ENCODE data around the gene RIOX2. TPM values are rescaled to one million over a fixed set of nuclear protein-coding genes. Genes with fewer than 3 reads are reported as not detected.

The RIOX2 gene
- total and polyA plus RNA-seq, 2 of the 13 experiments (the other 11 are each of a cell fraction or from before 2014, with no cell fraction given): 19.9 to 43.3 TPM

DNA sequence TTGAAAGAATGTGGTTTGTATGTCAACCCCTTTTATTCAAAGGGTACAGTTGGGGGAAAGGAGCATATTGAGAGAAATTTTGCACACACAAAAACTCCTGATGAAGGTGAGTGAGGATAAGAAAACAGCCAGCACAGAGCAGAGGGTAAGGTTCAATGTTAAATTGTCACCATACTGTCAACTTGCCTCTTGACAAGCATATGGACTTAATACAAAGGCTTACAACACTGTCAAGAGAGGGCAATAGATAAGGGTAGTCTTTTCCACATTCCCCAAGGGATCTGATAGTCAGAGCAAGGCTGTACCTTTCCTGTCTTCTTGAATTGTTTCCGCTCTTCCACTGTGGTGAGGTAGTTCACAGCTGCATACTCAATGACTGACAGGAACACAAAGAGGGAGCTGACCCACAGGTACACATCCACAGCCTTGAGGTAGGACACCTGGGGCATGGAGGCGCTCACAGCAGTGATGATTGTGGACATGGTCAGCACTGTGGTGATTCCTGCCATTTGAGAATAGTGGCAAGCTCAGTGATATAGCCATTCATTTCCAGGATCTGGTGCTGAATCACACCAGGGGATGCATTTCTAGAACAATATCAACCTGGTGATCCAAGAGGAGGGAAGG, 20.4 kb upstream of the RIOX2 start (continued):
- TF ChIP-seq GATAD2A (CRISPR knock-in tag; IDR thresholded peaks at IDR 0.05) (0 out of 2 replicates have a peak, but pooled peaks have one; percentile 22), MLLT10 (CRISPR knock-in tag; IDR thresholded peaks at IDR 0.05) (no peak), LCORL (IDR thresholded peaks at IDR 0.05) (no peak), LCORL (CRISPR knock-in tag; IDR thresholded peaks at IDR 0.05) (no peak), ZNF329 (CRISPR knock-in tag; IDR thresholded peaks at IDR 0.05; ENCODE audit: low read depth) (no peak), ZKSCAN8 (CRISPR knock-in tag; IDR thresholded peaks at IDR 0.05; ENCODE audit: borderline replicate concordance) (no peak), ZC3H13 (CRISPR knock-in tag; IDR thresholded peaks at IDR 0.05) (no peak), ZNF768 (CRISPR knock-in tag; IDR thresholded peaks at IDR 0.05) (no peak)
- TF ChIP-seq, protein P1, sequence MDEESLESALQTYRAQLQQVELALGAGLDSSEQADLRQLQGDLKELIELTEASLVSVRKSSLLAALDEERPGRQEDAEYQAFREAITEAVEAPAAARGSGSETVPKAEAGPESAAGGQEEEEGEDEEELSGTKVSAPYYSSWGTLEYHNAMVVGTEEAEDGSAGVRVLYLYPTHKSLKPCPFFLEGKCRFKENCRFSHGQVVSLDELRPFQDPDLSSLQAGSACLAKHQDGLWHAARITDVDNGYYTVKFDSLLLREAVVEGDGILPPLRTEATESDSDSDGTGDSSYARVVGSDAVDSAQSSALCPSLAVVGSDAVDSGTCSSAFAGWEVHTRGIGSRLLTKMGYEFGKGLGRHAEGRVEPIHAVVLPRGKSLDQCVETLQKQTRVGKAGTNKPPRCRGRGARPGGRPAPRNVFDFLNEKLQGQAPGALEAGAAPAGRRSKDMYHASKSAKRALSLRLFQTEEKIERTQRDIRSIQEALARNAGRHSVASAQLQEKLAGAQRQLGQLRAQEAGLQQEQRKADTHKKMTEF (CRISPR knock-in tag; IDR thresholded peaks at IDR 0.05): 0 out of 2 replicates have a peak, but pooled peaks have one; percentile 25
- TF ChIP-seq, protein P2, sequence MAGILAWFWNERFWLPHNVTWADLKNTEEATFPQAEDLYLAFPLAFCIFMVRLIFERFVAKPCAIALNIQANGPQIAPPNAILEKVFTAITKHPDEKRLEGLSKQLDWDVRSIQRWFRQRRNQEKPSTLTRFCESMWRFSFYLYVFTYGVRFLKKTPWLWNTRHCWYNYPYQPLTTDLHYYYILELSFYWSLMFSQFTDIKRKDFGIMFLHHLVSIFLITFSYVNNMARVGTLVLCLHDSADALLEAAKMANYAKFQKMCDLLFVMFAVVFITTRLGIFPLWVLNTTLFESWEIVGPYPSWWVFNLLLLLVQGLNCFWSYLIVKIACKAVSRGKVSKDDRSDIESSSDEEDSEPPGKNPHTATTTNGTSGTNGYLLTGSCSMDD (CRISPR knock-in tag; IDR thresholded peaks at IDR 0.05): no peak
- TF ChIP-seq, protein P3, sequence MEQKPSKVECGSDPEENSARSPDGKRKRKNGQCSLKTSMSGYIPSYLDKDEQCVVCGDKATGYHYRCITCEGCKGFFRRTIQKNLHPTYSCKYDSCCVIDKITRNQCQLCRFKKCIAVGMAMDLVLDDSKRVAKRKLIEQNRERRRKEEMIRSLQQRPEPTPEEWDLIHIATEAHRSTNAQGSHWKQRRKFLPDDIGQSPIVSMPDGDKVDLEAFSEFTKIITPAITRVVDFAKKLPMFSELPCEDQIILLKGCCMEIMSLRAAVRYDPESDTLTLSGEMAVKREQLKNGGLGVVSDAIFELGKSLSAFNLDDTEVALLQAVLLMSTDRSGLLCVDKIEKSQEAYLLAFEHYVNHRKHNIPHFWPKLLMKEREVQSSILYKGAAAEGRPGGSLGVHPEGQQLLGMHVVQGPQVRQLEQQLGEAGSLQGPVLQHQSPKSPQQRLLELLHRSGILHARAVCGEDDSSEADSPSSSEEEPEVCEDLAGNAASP (CRISPR knock-in tag; IDR thresholded peaks at IDR 0.05; ENCODE audit: borderline replicate concordance): no peak; the same call in 1 of the 2 replicates
- TF ChIP-seq, protein P4, sequence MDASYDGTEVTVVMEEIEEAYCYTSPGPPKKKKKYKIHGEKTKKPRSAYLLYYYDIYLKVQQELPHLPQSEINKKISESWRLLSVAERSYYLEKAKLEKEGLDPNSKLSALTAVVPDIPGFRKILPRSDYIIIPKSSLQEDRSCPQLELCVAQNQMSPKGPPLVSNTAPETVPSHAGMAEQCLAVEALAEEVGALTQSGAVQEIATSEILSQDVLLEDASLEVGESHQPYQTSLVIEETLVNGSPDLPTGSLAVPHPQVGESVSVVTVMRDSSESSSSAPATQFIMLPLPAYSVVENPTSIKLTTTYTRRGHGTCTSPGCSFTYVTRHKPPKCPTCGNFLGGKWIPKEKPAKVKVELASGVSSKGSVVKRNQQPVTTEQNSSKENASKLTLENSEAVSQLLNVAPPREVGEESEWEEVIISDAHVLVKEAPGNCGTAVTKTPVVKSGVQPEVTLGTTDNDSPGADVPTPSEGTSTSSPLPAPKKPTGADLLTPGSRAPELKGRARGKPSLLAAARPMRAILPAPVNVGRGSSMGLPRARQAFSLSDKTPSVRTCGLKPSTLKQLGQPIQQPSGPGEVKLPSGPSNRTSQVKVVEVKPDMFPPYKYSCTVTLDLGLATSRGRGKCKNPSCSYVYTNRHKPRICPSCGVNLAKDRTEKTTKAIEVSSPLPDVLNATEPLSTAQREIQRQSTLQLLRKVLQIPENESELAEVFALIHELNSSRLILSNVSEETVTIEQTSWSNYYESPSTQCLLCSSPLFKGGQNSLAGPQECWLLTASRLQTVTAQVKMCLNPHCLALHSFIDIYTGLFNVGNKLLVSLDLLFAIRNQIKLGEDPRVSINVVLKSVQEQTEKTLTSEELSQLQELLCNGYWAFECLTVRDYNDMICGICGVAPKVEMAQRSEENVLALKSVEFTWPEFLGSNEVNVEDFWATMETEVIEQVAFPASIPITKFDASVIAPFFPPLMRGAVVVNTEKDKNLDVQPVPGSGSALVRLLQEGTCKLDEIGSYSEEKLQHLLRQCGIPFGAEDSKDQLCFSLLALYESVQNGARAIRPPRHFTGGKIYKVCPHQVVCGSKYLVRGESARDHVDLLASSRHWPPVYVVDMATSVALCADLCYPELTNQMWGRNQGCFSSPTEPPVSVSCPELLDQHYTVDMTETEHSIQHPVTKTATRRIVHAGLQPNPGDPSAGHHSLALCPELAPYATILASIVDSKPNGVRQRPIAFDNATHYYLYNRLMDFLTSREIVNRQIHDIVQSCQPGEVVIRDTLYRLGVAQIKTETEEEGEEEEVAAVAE (CRISPR knock-in tag; IDR thresholded peaks at IDR 0.05; ENCODE audit: borderline replicate concordance): no peak
- TF ChIP-seq, protein P5, sequence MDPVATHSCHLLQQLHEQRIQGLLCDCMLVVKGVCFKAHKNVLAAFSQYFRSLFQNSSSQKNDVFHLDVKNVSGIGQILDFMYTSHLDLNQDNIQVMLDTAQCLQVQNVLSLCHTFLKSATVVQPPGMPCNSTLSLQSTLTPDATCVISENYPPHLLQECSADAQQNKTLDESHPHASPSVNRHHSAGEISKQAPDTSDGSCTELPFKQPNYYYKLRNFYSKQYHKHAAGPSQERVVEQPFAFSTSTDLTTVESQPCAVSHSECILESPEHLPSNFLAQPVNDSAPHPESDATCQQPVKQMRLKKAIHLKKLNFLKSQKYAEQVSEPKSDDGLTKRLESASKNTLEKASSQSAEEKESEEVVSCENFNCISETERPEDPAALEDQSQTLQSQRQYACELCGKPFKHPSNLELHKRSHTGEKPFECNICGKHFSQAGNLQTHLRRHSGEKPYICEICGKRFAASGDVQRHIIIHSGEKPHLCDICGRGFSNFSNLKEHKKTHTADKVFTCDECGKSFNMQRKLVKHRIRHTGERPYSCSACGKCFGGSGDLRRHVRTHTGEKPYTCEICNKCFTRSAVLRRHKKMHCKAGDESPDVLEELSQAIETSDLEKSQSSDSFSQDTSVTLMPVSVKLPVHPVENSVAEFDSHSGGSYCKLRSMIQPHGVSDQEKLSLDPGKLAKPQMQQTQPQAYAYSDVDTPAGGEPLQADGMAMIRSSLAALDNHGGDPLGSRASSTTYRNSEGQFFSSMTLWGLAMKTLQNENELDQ (CRISPR knock-in tag; IDR thresholded peaks at IDR 0.05; ENCODE audit: borderline replicate concordance): no peak
- TF ChIP-seq, protein P6, sequence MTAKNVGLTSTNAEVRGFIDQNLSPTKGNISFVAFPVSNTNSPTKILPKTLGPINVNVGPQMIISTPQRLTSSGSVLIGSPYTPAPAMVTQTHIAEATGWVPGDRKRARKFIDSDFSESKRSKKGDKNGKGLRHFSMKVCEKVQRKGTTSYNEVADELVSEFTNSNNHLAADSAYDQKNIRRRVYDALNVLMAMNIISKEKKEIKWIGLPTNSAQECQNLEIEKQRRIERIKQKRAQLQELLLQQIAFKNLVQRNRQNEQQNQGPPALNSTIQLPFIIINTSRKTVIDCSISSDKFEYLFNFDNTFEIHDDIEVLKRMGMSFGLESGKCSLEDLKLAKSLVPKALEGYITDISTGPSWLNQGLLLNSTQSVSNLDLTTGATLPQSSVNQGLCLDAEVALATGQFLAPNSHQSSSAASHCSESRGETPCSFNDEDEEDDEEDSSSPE (CRISPR knock-in tag; IDR thresholded peaks at IDR 0.05): no peak

Data from HepG2 (cell line).